Endothelial cell of umbilical vein (primary cell): ENCODE data around the gene STRIT1. TPM values are rescaled to one million over a fixed set of nuclear protein-coding genes. Genes with fewer than 3 reads are reported as not detected.

Source experiments
- BruUV-seq: library from RNA; stranded (reverse); fragments of 400-500 nt; replicated peaks from 2 replicates; lab custom pipeline; 2021; lab: Mats Ljungman, UMichigan
- CTCF ChIA-PET: fragments of 300-600, 350-600 bp; sonication (Branson Sonifier 250); formaldehyde crosslinking; loops from one replicate; lab custom pipeline; 2021; ENCODE audit warnings: antibody characterized with exemption, inconsistent platforms; lab: Charles Lee
- POLR2A ChIA-PET: fragments of 300-600, 350-600 bp; sonication (Branson Sonifier 250); formaldehyde crosslinking; loops from one replicate; lab custom pipeline; 2021; ENCODE audit warnings: antibody characterized with exemption, inconsistent platforms; lab: Charles Lee
- DNase-seq: peaks from one replicate; pipeline ENCODE4 v3.0.0-alpha.2; 2011; ENCODE audit warnings: low read depth, low spot score
- FAIRE-seq: peaks from 2 replicates; lab custom pipeline; 2011; peaks lifted over from hg19 to GRCh38; lab: Jason Lieb, UNC
- H2AFZ ChIP-seq: 2 replicates; pipeline ENCODE4 v1.6.0; 2012; ENCODE audit warnings: low read depth, low read length, control low read depth, inconsistent platforms
- H3K27ac ChIP-seq: 2 replicates; pipeline ENCODE4 v1.5.1; 2011; ENCODE audit warnings: low read depth, mild to moderate bottlenecking, control low read depth, low read length, moderate library complexity; ENCODE audit not compliant: insufficient read depth
- H3K27me3 ChIP-seq, 2 experiments: 2 replicates each; pipeline versions ENCODE4 v1.6.0 to v1.6.1; 2011; ENCODE audit warnings: low read length in 2 of 2, mixed read lengths in 1 of 2; ENCODE audit not compliant: control insufficient read depth in 2 of 2, insufficient read depth in 2 of 2
- H3K36me3 ChIP-seq, 2 experiments: 2 replicates in 1 of 2; 3 replicates in 1 of 2; pipeline ENCODE4 v1.5.1; 2011; ENCODE audit warnings: low read length in 2 of 2, mild to moderate bottlenecking in 1 of 2, moderate library complexity in 1 of 2; ENCODE audit not compliant: control insufficient read depth in 2 of 2, insufficient read depth in 2 of 2; ENCODE audit errors: extremely low read depth in 1 of 2
- H3K4me1 ChIP-seq: 3 replicates; pipeline ENCODE4 v1.5.1; 2011; ENCODE audit warnings: mild to moderate bottlenecking, low read length; ENCODE audit not compliant: control insufficient read depth, insufficient read depth; ENCODE audit errors: extremely low read depth
- H3K4me2 ChIP-seq: 2 replicates; pipeline ENCODE4 v1.6.1; 2011; ENCODE audit warnings: low read length, control low read depth, mixed read lengths; ENCODE audit not compliant: insufficient read depth
- H3K4me3 ChIP-seq, 3 experiments: fragments of 200-600 bp in 1 of 3; sonication (generic), shearing (Covaris generic) in 1 of 3; replicated peaks in 1 of 3; 2 replicates each; pipeline ENCODE4 v1.5.1; 2011 to 2016; ENCODE audit warnings: control low read depth in 3 of 3, low read length in 3 of 3, mild to moderate bottlenecking in 2 of 3, inconsistent platforms in 1 of 3, low read depth in 1 of 3, moderate library complexity in 1 of 3; ENCODE audit not compliant: insufficient read depth in 1 of 3
- H3K79me2 ChIP-seq: 2 replicates; pipeline ENCODE4 v1.6.0; 2012; ENCODE audit warnings: low read length, inconsistent platforms; ENCODE audit not compliant: control insufficient read depth, insufficient read depth
- H3K9ac ChIP-seq: replicated peaks from 2 replicates; pipeline ENCODE3; 2011; ENCODE audit warnings: low read length, control low read depth; ENCODE audit not compliant: insufficient read depth; ENCODE audit errors: extremely low read depth
- H3K9me1 ChIP-seq: replicated peaks from 3 replicates; pipeline ENCODE4 v1.6.0; 2011; ENCODE audit warnings: mild to moderate bottlenecking, low read length; ENCODE audit not compliant: control insufficient read depth, insufficient read depth; ENCODE audit errors: extremely low read depth
- H3K9me3 ChIP-seq: replicated peaks from 2 replicates; pipeline ENCODE4 v1.5.1; 2012; ENCODE audit warnings: low read length, inconsistent platforms; ENCODE audit not compliant: control insufficient read depth, insufficient read depth
- H4K20me1 ChIP-seq: replicated peaks from 2 replicates; pipeline ENCODE3; 2011; ENCODE audit warnings: mild to moderate bottlenecking, low read length; ENCODE audit not compliant: control insufficient read depth, insufficient read depth; ENCODE audit errors: extremely low read depth
- EZH2 ChIP-seq: IDR thresholded peaks from 2 replicates; pipeline ENCODE4 v1.6.1; 2012; ENCODE audit warnings: borderline replicate concordance, low read depth, mild to moderate bottlenecking, moderate library complexity, low read length, inconsistent platforms; ENCODE audit not compliant: severe bottlenecking
- FOS ChIP-seq: IDR thresholded peaks from 2 replicates; pipeline ENCODE4 v1.6.1; 2011; ENCODE audit warnings: mild to moderate bottlenecking, low read length, moderate library complexity, borderline replicate concordance; ENCODE audit not compliant: insufficient read depth
- GATA2 ChIP-seq: IDR thresholded peaks from 2 replicates; pipeline ENCODE4 v1.7.0; 2011; ENCODE audit warnings: low read depth, mild to moderate bottlenecking, moderate library complexity, mixed read lengths, low read length; ENCODE audit not compliant: insufficient read length, insufficient read depth
- JUN ChIP-seq: IDR thresholded peaks from 2 replicates; pipeline ENCODE4 v1.6.1; 2011; ENCODE audit warnings: borderline replicate concordance, low read depth; ENCODE audit not compliant: insufficient read length, insufficient read depth
- MAX ChIP-seq: IDR thresholded peaks from 2 replicates; pipeline ENCODE4 v1.6.1; 2011; ENCODE audit not compliant: insufficient read depth, insufficient read length
- MYC ChIP-seq: IDR thresholded peaks from one replicate; pipeline ENCODE4 v1.6.1; 2011; ENCODE audit warnings: mild to moderate bottlenecking, low read depth, low read length
- POLR2A ChIP-seq: IDR thresholded peaks from 2 replicates; pipeline ENCODE4 v1.6.1; 2012; ENCODE audit warnings: low read depth, mild to moderate bottlenecking, control low read depth, low read length
- POLR2AphosphoS5 ChIP-seq: IDR thresholded peaks from 2 replicates; pipeline ENCODE4 v1.6.1; 2012; ENCODE audit warnings: low read depth, mild to moderate bottlenecking, control low read depth, low read length, moderate library complexity; ENCODE audit not compliant: insufficient read depth
- dilution Hi-C: fragments of 300-500 bp; cut with MboI; formaldehyde crosslinking; loops from one replicate; pipeline ENCODE4 v1.15.0; 2019; ENCODE audit warnings: low sequenced_read_pairs; ENCODE audit not compliant: extremely low pct_ligation_motif_present
- intact Hi-C: fragments of 100-400 bp; cut with micrococcal nuclease; formaldehyde crosslinking; loops from one replicate; pipeline ENCODE4 v1.10.0; 2022
- polyA plus RNA-seq, 4 experiments: library from polyadenylated mRNA; depleted of rRNA in 3 of 4; stranded (reverse) in 3 of 4; unstranded in 1 of 4; fragments of >200 nt; gene quantifications; 2 replicates each; pipeline versions ENCODE4 v1.2.1 to v1.2.3, GENCODE V29; 2011 to 2012; ENCODE audit warnings: missing spikeins in 1 of 4
- total RNA-seq: library from RNA; stranded (reverse); gene quantifications from 2 replicates; pipeline ENCODE4 v1.2.3, GENCODE V29; 2021
- TF ChIP-seq, protein P1 (sequence below), 2 donors: IDR thresholded peaks; 1 replicate in 1 of 2; 2 replicates in 1 of 2; pipeline ENCODE4 v1.5.1; 2011; ENCODE audit warnings: low read length in 2 of 2, mild to moderate bottlenecking in 2 of 2, moderate library complexity in 2 of 2, control low read depth in 1 of 2, inconsistent platforms in 1 of 2, low read depth in 1 of 2; ENCODE audit not compliant: insufficient read depth in 1 of 2; ENCODE audit errors: extremely low read depth in 1 of 2

STRIT1 gene
- total and polyA plus RNA-seq, 2 donors (not counting 3 experiments of a cell fraction or from before 2014, with no cell fraction given) = not detected

DNA sequence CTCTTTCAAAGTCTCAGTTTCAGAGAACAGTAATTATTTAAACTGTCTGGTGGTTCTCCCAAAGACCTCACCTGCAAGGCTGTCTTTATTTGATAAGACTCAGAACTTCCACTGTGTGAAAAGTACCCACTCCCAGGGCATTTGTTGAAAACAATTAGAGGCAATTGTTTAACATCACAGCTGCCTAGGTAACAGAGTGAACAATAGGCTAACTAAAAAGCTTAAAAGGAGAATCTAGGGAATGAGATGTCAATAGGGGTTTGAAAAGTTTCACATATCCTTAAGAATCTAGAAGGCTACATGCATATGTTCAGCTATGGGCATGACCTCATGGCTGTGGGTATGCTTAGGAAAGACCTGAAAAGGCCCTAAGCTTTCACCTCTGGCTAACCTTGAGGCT is 2.9 kb upstream of the STRIT1 start:
- no peaks in the 10 kb centered on the region for H4K20me1 ChIP-seq
- H2AFZ ChIP-seq = no peak overlapping the region
- intact Hi-C loops (no loop called here), dilution Hi-C loops (no loop called here)
- no peaks in the 10 kb centered on the region for H3K79me2 ChIP-seq
- no peak overlapping the region for H3K27ac ChIP-seq
- DNase-seq = no peak
- H3K9me1 ChIP-seq = no peaks in the 10 kb centered on the region
- H3K4me3 ChIP-seq = no peak overlapping the region
- no peaks in the 10 kb centered on the region for H3K9me3 ChIP-seq
- no peaks in the 10 kb centered on the region for H3K36me3 ChIP-seq
- FAIRE-seq = no peak
- H3K9ac ChIP-seq = no peak overlapping the region
- H3K4me2 ChIP-seq = no peak overlapping the region
- no TSS peak for BruUV-seq
- ChIA-PET CTCF (no interaction called here), POLR2A (no interaction called here)
- H3K27me3 ChIP-seq = no peaks in the 10 kb centered on the region
- H3K4me1 ChIP-seq = no peaks in the 10 kb centered on the region
- TF ChIP-seq MYC (no peak), POLR2AphosphoS5 (no peak), POLR2A (no peak), EZH2 (no peak), JUN (no peak), FOS (no peak), MAX (no peak), GATA2 (no peak)
- TF ChIP-seq, protein P1, sequence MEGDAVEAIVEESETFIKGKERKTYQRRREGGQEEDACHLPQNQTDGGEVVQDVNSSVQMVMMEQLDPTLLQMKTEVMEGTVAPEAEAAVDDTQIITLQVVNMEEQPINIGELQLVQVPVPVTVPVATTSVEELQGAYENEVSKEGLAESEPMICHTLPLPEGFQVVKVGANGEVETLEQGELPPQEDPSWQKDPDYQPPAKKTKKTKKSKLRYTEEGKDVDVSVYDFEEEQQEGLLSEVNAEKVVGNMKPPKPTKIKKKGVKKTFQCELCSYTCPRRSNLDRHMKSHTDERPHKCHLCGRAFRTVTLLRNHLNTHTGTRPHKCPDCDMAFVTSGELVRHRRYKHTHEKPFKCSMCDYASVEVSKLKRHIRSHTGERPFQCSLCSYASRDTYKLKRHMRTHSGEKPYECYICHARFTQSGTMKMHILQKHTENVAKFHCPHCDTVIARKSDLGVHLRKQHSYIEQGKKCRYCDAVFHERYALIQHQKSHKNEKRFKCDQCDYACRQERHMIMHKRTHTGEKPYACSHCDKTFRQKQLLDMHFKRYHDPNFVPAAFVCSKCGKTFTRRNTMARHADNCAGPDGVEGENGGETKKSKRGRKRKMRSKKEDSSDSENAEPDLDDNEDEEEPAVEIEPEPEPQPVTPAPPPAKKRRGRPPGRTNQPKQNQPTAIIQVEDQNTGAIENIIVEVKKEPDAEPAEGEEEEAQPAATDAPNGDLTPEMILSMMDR (IDR thresholded peaks at IDR 0.05; ENCODE audit: extremely low read depth in 1 of 2, insufficient read depth in 1 of 2, low read depth in 1 of 2, low read length in 2 of 2) = no peak
